ENCODE data around the gene ETV6. TPM values are rescaled to one million over a fixed set of nuclear protein-coding genes. Genes with fewer than 3 reads are reported as not detected.
A peak's percentile ranks its signal among the peaks of the same experiment; 100 is the strongest.

The ETV6 gene
- total and polyA plus RNA-seq, 3 donors from 2014 or later = 7.8 to 20.9 (median 16.3) TPM

GRCh38 chr12:11778713-11779685, 129.5 kb downstream of the ETV6 start:
- no peaks in the 10 kb centered on the region for H3K4me1 ChIP-seq
- no peak overlapping the region for H3K4me3 ChIP-seq
- TF ChIP-seq CTCF (IDR thresholded peaks at IDR 0.05) (no peak), POLR2A (IDR thresholded peaks at IDR 0.05) (no peak)
- H3K27ac ChIP-seq = peak overlapping the region in 1 of 2 donors; percentile 23
- H3K27me3 ChIP-seq = no peaks in the 10 kb centered on the region
- WGBS, 2 donors = 57 to 58% methylated on average over 12 of the region's 12 CpGs
- H3K9me3 ChIP-seq = no peaks in the 10 kb centered on the region
- no peaks in the 10 kb centered on the region for H3K36me3 ChIP-seq (ENCODE audit: low read depth, missing control alignments)
- intact Hi-C loops (cut with DNase I; ENCODE audit: low total_unique reads) = no loop called here
- DNase-seq = no peak

DNA sequence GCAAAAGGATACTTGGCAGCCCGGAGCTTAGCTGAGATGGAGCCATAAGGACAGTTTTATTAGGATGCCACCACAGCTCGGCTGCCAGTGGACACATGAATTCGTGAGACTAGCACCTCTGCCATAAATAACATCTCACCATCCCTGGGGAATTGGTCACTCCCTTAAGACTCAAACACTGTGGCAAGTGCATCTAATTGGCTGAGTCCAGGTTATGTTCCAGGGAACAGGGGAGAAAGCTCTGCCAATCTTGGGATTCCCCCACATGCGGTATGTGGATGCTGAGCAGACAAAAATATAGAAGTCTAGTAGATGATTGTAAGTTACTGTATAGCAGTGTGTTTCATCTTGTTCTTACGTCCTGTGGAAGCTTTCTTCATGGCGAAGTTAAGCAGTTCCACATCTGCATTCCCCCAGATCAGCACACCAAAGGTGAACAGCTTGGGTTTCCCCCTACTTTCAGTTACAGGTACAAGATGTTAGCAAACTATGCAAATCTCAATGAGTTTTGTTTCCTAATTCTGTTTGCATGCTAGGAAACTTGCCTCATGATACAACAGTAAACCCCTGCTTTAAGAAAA, 131.1 kb downstream of the ETV6 start:
- Histone ChIP-seq H3K27ac (no peak overlapping the region), H3K36me3 (ENCODE audit: low read depth, missing control alignments) (no peaks in the 10 kb centered on the region), H3K4me1 (no peaks in the 10 kb centered on the region), H3K9me3 (no peaks in the 10 kb centered on the region), H3K4me3 (no peak overlapping the region), H3K27me3 (no peaks in the 10 kb centered on the region)
- no peak for TF ChIP-seq CTCF (IDR thresholded peaks at IDR 0.05)
- no peak for TF ChIP-seq POLR2A (IDR thresholded peaks at IDR 0.05)
- 77 to 85% methylated on average over 6 of the region's 6 CpGs for WGBS, 2 donors
- intact Hi-C loops (cut with DNase I; ENCODE audit: low total_unique reads) = no loop called here
- no peak for DNase-seq

DNA sequence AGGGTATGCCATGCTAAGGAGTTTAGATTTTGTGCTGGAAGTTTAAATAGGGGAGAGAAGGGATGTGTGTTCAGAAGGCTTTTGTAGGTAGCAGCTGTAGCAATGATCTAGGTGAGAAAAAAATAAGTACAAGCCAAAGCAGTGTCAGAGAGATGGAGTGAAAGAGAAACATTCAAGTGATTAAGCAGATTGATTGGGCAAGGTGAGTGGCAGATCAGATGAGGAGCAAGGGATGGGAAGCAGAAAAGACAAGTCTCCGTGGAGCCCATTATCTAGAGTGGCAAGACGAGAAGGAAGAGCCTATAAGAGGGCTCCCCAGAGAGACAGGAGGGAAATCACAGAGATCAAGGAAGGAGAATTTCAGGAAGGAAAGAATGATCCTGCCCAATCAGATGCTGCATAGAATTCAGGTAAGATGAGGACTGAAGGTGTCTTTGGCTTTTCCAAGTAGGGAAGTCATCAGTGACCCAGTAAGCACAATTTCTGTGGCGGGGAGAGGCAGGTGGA, 133.5 kb downstream of the ETV6 start:
- Histone ChIP-seq H3K4me3 (no peak overlapping the region), H3K36me3 (ENCODE audit: low read depth, missing control alignments) (no peaks in the 10 kb centered on the region), H3K4me1 (no peaks in the 10 kb centered on the region), H3K27me3 (no peaks in the 10 kb centered on the region), H3K27ac (no peak overlapping the region), H3K9me3 (no peaks in the 10 kb centered on the region)
- 92 to 93% methylated on average over 3 of the region's 3 CpGs for WGBS, 2 donors
- intact Hi-C loops (cut with DNase I; ENCODE audit: low total_unique reads) = no loop called here
- DNase-seq = no peak
- TF ChIP-seq CTCF (IDR thresholded peaks at IDR 0.05) (no peak), POLR2A (IDR thresholded peaks at IDR 0.05) (no peak)

DNA sequence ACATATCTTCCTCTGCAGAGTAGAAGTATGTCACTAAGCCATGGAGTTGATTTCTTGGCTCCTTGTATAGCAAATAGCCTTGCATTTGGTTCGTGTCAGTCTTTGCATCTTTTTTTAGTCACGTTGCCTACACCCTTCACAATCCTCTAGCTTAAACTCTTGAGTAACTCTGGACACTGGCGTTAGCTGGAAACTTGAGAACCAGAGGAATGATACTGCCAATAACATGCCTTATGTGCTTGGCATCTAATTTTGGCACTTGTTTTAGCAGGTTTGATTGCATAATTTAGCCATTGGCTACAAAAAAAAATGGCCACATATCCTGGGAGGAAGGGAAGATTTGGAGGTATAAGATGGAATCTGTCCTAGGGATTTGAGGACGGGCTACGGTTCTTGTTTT, 136.2 kb downstream of the ETV6 start:
- no peak overlapping the region for H3K4me3 ChIP-seq
- H3K4me1 ChIP-seq = no peaks in the 10 kb centered on the region
- intact Hi-C loops (cut with DNase I; ENCODE audit: low total_unique reads) = no loop called here
- TF ChIP-seq POLR2A (IDR thresholded peaks at IDR 0.05) = no peak
- TF ChIP-seq CTCF (IDR thresholded peaks at IDR 0.05) = no peak
- H3K27ac ChIP-seq = no peak overlapping the region
- no peaks in the 10 kb centered on the region for H3K36me3 ChIP-seq (ENCODE audit: low read depth, missing control alignments)
- 73 to 88% methylated on average over 5 of the region's 5 CpGs for WGBS, 2 donors
- no peaks in the 10 kb centered on the region for H3K27me3 ChIP-seq
- no peaks in the 10 kb centered on the region for H3K9me3 ChIP-seq
- DNase-seq = no peak

All from testis (tissue), 3 donors.